SU-DHL-6 (cell line): ENCODE measurements around the gene ITGA1.

Experiments
- CTCF ChIP-seq: fragments of 200-600 bp; sonication (generic); IDR thresholded peaks from one replicate; pipeline ENCODE4 v1.5.1; 2017; ENCODE audit warnings: antibody characterized with exemption, mild to moderate bottlenecking, low read length, moderate library complexity; ENCODE audit not compliant: insufficient read depth, poor library complexity, severe bottlenecking
- EZH2phosphoT487 ChIP-seq: fragments of 200-600 bp; sonication (generic), shearing (Covaris generic); conservative IDR thresholded peaks from 2 replicates; pipeline ENCODE4 v1.6.1; 2018; ENCODE audit warnings: mild to moderate bottlenecking, antibody characterized with exemption, low read length, moderate library complexity, mixed read lengths

DNA sequence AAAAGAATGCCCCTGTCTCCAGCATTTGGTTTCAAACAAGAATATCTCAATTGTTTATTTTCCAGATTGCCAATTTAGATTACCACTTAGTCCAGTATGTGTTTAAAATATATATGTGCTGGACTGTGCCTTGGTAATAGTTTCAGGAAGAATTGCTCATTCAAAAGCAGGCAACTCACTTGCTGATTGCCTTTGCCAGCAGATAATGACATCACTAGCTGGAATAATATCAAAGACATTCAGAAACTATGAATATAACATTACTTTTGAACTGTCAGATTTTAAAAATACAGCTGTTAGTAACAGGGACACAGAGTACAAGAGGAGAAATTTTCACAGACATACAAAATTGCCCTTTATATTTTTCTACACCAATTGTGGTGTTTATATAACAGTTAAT lies 105.4 kb downstream of the ITGA1 start:
- TF ChIP-seq CTCF: no peak
- no peak for TF ChIP-seq EZH2phosphoT487
